GM12892 (cell line): ENCODE results near the gene TBXAS1.

Experiments used
- POLR2A ChIP-seq: IDR thresholded peaks from 2 replicates; pipeline ENCODE4 v1.6.1; 2011; ENCODE audit warnings: low read depth, low read length, control low read depth
- POLR2AphosphoS5 ChIP-seq: IDR thresholded peaks from 2 replicates; pipeline ENCODE4 v1.6.1; 2011; ENCODE audit warnings: low read depth, low read length, control low read depth

DNA sequence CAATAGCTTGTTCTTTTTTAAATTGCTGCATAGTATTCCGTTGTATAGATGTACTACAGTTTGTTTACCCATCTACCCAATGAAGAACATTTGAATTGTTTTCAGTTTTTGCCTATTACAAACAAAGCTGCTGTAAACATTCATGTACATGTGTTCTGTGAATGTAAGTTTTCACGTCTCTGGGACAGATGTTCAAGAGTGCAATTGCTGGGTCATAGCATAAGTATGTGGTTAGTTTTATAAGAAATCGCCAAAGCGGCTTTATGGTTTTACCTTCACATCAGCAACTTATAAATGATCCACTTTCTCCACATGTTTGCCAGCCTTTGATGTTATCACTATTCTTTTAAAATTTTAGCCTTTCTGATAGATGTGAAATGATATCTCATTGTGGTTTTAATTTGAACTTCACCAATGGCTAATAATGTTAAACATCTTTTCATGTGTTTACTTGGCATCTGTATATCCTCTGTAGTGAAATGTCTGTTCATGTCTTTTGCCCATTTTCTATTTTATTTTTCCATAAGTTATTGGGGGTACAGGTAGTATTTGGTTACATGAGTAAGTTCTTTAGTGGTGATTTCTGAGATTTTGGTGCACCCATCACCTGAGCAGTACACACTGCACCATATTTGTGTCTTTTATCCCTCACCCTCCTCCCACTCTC is 73.5 kb downstream of the TBXAS1 start:
- TF ChIP-seq POLR2A (no peak), POLR2AphosphoS5 (no peak)
